Activated CD8-positive, alpha-beta T cell treated with anti-CD3 and anti-CD28 coated beads for 36 hours (primary cell): Measurements from ENCODE around the gene FCHSD1. TPM values are rescaled to one million over a fixed set of nuclear protein-coding genes. Genes with fewer than 3 reads are reported as not detected.

Source experiments
- ATAC-seq: fragments of 200-7000 bp; cut with Tn5 transposase; one replicate; pipeline ENCODE4 v1.10.0; 2021; ENCODE audit warnings: mild to moderate bottlenecking, moderate library complexity
- CTCF ChIA-PET: fragments of 350-600 bp; sonication (Branson Sonifier 250); formaldehyde crosslinking; loops from one replicate; lab custom pipeline; 2021; ENCODE audit warnings: antibody characterized with exemption; lab: Charles Lee
- POLR2A ChIA-PET: fragments of 350-600 bp; sonication (Branson Sonifier 250); formaldehyde crosslinking; loops from one replicate; lab custom pipeline; 2021; ENCODE audit warnings: antibody characterized with exemption; lab: Charles Lee
- DNase-seq: peaks from one replicate; pipeline ENCODE4 v3.0.0-alpha.2; 2020
- H3K27ac Mint-ChIP-seq: one replicate; pipeline ENCODE4 v1.8.0; 2021; ENCODE audit warnings: mild to moderate bottlenecking, mixed read lengths
- H3K27me3 Mint-ChIP-seq: one replicate; pipeline ENCODE4 v1.8.0; 2021; ENCODE audit warnings: mixed read lengths
- H3K36me3 Mint-ChIP-seq: one replicate; pipeline ENCODE4 v1.8.0; 2021; ENCODE audit warnings: low read depth, mixed read lengths
- H3K4me1 Mint-ChIP-seq: one replicate; pipeline ENCODE4 v1.8.0; 2021; ENCODE audit warnings: low read depth, mixed read lengths
- H3K4me3 Mint-ChIP-seq: one replicate; pipeline ENCODE4 v1.8.0; 2021; ENCODE audit warnings: mild to moderate bottlenecking, moderate library complexity, mixed read lengths
- H3K9me3 Mint-ChIP-seq: one replicate; pipeline ENCODE4 v1.8.0; 2021; ENCODE audit warnings: mixed read lengths
- intact Hi-C: fragments of 100-400 bp; cut with micrococcal nuclease; formaldehyde crosslinking; loops from one replicate; pipeline ENCODE4 v1.10.0; 2022
- total RNA-seq, 2 experiments: library from RNA; stranded (reverse); gene quantifications; one replicate each; pipeline ENCODE4 v1.2.3, GENCODE V29; 2021
- TF ChIP-seq, protein P1 (sequence below): fragments of 200-600 bp; IDR thresholded peaks from one replicate; pipeline ENCODE4 v1.8.0; 2022; ENCODE audit warnings: antibody characterized with exemption, mild to moderate bottlenecking

FCHSD1 gene
- total RNA-seq, 2 experiments from 2014 or later, result 30.1 to 31.8 TPM

- Mint-ChIP-seq H3K9me3 (no peaks in the 10 kb centered on the region), H3K4me3 (no peak overlapping the region), H3K36me3 (peaks cover 30% of the 10 kb centered on the region), H3K27ac (peak overlapping the region; percentile 94), H3K27me3 (no peaks in the 10 kb centered on the region), H3K4me1 (peaks cover 83% of the 10 kb centered on the region)
- no peak for DNase-seq
- POLR2A ChIA-PET, result interaction anchor here (0.8 to 3.3 kb wide), 4 partner anchors 9 to 28 kb away, joined by 3 to 9 read pairs (median 8); partner anchors contain the start of genes DIAPH1, HDAC3 and RELL2
- ATAC-seq, result no peak
- intact Hi-C loops, result no loop called here
- CTCF ChIA-PET, result interaction anchor here (0.9 to 9.6 kb wide), 4 partner anchors 9 to 45 kb away, joined by 4 to 132 read pairs (median 26); partner anchors contain the start of genes DIAPH1 and RELL2
- TF ChIP-seq, protein P1, sequence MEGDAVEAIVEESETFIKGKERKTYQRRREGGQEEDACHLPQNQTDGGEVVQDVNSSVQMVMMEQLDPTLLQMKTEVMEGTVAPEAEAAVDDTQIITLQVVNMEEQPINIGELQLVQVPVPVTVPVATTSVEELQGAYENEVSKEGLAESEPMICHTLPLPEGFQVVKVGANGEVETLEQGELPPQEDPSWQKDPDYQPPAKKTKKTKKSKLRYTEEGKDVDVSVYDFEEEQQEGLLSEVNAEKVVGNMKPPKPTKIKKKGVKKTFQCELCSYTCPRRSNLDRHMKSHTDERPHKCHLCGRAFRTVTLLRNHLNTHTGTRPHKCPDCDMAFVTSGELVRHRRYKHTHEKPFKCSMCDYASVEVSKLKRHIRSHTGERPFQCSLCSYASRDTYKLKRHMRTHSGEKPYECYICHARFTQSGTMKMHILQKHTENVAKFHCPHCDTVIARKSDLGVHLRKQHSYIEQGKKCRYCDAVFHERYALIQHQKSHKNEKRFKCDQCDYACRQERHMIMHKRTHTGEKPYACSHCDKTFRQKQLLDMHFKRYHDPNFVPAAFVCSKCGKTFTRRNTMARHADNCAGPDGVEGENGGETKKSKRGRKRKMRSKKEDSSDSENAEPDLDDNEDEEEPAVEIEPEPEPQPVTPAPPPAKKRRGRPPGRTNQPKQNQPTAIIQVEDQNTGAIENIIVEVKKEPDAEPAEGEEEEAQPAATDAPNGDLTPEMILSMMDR, result no peak
Measured at GRCh38 chr5:141609044-141609443, 42.2 kb downstream of the FCHSD1 start.

DNA sequence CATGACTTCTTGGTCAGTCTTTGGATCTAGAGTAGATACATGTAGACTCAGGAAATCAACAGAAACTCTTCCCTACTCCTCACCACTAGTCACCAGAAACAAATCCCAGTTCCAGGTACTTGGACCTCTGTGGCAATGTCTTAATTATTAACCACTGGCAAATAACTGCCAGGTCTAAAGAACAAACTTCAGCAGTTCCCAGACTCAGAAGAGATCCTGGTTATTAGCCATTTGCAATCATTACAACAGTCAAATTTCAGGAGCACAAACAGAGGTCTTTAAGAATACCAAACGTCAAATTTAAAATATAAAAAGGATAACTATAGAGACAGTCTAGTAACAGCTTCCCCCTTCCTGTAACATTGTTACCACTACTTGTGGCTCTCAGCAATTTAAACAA is 42.7 kb downstream of the FCHSD1 start:
- Mint-ChIP-seq H3K4me3 (no peak overlapping the region), H3K36me3 (peaks cover 30% of the 10 kb centered on the region), H3K4me1 (peaks cover 83% of the 10 kb centered on the region), H3K9me3 (no peaks in the 10 kb centered on the region), H3K27ac (peak overlapping the region; percentile 94), H3K27me3 (no peaks in the 10 kb centered on the region)
- DNase-seq (no peak), ATAC-seq (no peak)
- intact Hi-C loops, result no loop called here
- TF ChIP-seq, protein P1, result no peak
- ChIA-PET CTCF (interaction anchor here (0.9 to 9.6 kb wide), 4 partner anchors 9 to 45 kb away, joined by 4 to 132 read pairs (median 27); partner anchors contain the start of gene DIAPH1), POLR2A (interaction anchor here (0.8 to 3.3 kb wide), 5 partner anchors 8 to 28 kb away, joined by 3 to 9 read pairs (median 6); partner anchors contain the start of genes DIAPH1, HDAC3 and RELL2)

GRCh38 chr5:141608046-141608445 is 43.2 kb downstream of the FCHSD1 start:
- ChIA-PET CTCF (interaction anchor here (2.1 to 9.6 kb wide), 3 partner anchors 10 to 41 kb away, joined by 6 to 132 read pairs (median 48); partner anchors contain the start of gene DIAPH1), POLR2A (interaction anchor here (0.6 to 3.3 kb wide), 5 partner anchors 8 to 12 kb away, joined by 3 to 9 read pairs (median 4); partner anchors contain the start of gene DIAPH1)
- Mint-ChIP-seq H3K4me1 (peaks cover 82% of the 10 kb centered on the region), H3K27me3 (no peaks in the 10 kb centered on the region), H3K4me3 (no peak overlapping the region), H3K9me3 (no peaks in the 10 kb centered on the region), H3K36me3 (peaks cover 27% of the 10 kb centered on the region), H3K27ac (peak overlapping the region; percentile 94)
- DNase-seq (no peak), ATAC-seq (no peak)
- intact Hi-C loops, result no loop called here
- TF ChIP-seq, protein P1, result no peak

GRCh38 chr5:141605523-141606277 is 45.5 kb downstream of the FCHSD1 start:
- Mint-ChIP-seq H3K4me3 (peak overlapping the region; percentile 62), H3K9me3 (no peaks in the 10 kb centered on the region), H3K27ac (peak overlapping the region; percentile 94), H3K27me3 (no peaks in the 10 kb centered on the region), H3K36me3 (peaks cover 18% of the 10 kb centered on the region), H3K4me1 (peaks cover 80% of the 10 kb centered on the region)
- ATAC-seq, result peak; percentile 93
- intact Hi-C loops, result loop anchor here (2.0 kb wide), 1 partner anchor 13 kb away; the partner anchor contains the start of gene DIAPH1
- CTCF ChIA-PET, result interaction anchor here (1.1 to 9.6 kb wide), 4 partner anchors 12 to 31 kb away, joined by 3 to 132 read pairs (median 26); partner anchors contain the start of genes DIAPH1, HDAC3 and RELL2
- DNase-seq, result peak; percentile 88
- POLR2A ChIA-PET, result interaction anchor here (0.7 to 0.9 kb wide), 3 partner anchors 13 to 63 kb away, joined by 3 to 9 read pairs (median 3); partner anchors contain the start of genes DIAPH1 and RELL2
- TF ChIP-seq, protein P1, result no peak
